GM19193 (cell line): Measurements from ENCODE around the gene AXIN1.

ENCODE experiments used
- POLR2A ChIP-seq: IDR thresholded peaks from 4 replicates; pipeline ENCODE4 v1.6.1; 2011; ENCODE audit not compliant: insufficient read depth, insufficient read length; ENCODE audit errors: extremely low read depth

The AXIN1 gene, protein sequence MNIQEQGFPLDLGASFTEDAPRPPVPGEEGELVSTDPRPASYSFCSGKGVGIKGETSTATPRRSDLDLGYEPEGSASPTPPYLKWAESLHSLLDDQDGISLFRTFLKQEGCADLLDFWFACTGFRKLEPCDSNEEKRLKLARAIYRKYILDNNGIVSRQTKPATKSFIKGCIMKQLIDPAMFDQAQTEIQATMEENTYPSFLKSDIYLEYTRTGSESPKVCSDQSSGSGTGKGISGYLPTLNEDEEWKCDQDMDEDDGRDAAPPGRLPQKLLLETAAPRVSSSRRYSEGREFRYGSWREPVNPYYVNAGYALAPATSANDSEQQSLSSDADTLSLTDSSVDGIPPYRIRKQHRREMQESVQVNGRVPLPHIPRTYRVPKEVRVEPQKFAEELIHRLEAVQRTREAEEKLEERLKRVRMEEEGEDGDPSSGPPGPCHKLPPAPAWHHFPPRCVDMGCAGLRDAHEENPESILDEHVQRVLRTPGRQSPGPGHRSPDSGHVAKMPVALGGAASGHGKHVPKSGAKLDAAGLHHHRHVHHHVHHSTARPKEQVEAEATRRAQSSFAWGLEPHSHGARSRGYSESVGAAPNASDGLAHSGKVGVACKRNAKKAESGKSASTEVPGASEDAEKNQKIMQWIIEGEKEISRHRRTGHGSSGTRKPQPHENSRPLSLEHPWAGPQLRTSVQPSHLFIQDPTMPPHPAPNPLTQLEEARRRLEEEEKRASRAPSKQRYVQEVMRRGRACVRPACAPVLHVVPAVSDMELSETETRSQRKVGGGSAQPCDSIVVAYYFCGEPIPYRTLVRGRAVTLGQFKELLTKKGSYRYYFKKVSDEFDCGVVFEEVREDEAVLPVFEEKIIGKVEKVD

DNA sequence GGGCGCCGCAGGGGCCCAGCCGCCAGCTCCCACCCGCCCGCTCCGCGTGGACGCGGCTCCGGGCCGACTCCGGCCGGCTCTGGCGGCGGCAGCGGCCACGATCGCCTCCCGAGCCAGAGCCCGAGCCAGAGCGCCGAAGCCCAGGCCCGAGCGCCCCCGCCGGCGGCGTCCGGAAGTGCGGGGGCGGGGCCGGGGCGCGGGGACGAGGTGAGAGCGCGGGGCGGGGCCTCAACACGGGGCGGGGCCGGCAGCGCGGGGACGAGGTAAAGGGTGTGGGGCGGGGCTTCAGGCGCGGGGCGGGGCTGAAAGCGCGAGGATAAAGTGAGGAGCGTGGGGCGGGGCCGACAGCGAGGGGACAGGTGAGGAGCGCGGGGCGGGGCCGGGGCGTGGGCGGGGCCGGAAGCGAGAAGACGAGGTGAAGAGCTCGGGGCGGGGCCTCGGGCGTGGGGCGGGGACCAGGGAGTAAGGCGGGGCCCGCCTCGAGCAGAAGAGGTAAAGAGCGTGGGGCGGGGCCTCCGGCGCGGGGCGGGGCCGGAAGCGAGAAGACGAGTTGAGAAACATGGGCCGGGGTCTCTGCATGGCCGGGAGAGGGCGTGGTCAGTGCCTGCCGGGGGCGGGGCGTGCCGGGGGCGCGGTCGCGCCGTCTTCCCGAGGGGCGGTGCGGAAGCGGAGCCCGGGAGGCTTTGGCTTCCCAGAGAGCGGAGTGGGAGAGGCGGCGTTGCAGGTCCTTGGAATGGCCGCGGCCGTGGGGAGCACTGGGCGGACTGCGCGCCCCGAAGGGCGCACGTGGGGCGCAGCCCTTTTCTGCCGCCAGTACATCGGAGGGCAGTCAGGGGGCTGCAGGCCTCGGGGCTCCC, at the start of gene AXIN1:
Gene AXIN1, minus strand, starts transcription at position 177 of the 857 bp plus-strand sequence. CDS start 5,698 bp downstream, outside the sequence.
- TF ChIP-seq POLR2A, result peak; percentile 69

DNA sequence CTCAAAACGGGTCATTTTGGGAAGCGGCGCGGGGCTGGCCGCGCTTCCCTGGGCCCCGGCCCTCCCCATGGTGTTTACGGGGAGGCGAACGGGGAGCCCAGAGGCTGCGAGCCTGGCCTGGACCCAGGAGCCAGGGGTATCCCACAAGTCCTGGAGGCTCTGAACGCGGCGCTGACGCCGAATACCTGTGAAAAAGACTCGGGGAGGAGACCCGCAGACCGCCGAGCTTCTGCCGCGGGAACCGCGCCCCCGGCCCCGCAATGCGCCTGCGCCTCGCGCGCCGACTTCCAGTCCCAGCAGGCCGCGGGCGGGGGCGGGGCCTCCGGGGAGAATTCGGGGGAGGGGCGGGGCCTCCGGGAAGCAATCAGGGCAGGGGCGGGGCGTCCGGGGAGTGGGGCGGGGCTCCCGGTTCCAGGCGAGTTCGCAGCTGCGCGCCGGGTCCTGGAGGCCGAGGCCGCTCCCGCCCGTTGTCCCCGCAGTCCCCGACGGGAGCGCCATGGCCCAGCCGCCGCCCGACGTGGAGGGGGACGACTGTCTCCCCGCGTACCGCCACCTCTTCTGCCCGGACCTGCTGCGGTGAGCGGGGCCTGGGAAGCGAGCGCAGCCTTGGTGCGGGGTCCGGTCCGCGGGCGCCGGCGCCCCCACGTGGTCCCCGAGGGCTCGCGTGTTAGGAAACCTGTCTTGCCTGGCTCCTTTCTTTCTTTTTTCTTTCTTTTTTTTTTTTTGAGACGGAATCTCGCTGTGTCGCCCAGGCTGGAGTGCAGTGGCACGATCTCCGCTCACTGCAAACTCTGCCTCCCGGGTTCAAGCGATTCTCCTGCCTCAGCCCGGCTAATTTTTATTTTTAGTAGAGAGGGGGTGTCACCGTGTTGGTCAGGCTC, 49.2 kb upstream of the AXIN1 start, which contains the start of gene DECR2:
Gene DECR2, plus strand, starts transcription at position 418 of the 881 bp plus-strand sequence. Its CDS starts 79 bp downstream, at position 497.
- TF ChIP-seq POLR2A, result peak; percentile 72

DNA sequence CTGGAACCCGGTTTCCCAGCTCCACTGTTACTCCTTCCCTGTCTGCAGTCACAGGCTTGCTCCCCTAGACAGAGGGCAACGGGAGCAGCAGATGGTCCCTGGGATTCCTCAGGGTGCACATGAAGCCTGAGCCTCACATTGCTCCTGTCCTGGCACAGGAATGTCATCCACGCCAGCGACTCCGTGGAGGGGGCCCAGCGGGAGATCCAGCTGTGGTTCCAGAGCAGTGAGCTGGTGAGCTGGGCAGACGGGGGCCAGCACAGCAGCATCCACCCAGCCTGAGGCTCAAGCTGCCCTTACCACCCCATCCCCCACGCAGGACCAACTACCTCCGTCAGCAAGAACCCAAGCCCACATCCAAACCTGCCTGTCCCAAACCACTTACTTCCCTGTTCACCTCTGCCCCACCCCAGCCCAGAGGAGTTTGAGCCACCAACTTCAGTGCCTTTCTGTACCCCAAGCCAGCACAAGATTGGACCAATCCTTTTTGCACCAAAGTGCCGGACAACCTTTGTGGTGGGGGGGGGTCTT, 47.6 kb upstream of the AXIN1 start:
- TF ChIP-seq POLR2A, result no peak

DNA sequence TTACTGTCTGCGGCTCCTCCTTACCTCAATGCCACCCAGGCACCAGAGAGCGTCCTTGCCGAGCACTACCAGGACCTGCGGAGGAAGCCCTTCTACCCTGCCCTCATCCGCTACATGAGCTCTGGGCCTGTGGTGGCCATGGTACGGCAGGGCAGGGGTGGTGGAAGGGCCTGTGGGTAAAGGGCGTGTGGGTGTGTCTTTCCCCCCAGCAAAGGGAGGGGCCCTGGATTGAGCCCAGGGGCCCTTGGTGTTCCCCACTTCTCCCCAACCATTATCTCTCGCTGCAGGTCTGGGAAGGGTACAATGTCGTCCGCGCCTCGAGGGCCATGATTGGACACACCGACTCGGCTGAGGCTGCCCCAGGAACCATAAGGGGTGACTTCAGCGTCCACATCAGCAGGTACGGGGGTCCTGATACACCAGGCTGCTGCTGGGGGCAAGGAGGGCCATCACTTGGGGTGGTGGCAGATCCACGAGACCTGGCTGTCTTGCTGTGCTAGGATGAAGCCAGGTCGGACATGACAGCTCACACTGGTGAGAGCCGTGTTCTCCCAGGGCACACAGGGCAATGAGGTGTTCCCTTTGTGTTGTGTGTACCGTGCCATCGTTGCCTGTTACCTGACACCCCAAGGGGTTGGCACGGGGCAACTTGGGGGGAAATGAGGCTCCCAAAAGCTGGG, 47.0 kb upstream of the AXIN1 start:
- TF ChIP-seq POLR2A, result no peak

DNA sequence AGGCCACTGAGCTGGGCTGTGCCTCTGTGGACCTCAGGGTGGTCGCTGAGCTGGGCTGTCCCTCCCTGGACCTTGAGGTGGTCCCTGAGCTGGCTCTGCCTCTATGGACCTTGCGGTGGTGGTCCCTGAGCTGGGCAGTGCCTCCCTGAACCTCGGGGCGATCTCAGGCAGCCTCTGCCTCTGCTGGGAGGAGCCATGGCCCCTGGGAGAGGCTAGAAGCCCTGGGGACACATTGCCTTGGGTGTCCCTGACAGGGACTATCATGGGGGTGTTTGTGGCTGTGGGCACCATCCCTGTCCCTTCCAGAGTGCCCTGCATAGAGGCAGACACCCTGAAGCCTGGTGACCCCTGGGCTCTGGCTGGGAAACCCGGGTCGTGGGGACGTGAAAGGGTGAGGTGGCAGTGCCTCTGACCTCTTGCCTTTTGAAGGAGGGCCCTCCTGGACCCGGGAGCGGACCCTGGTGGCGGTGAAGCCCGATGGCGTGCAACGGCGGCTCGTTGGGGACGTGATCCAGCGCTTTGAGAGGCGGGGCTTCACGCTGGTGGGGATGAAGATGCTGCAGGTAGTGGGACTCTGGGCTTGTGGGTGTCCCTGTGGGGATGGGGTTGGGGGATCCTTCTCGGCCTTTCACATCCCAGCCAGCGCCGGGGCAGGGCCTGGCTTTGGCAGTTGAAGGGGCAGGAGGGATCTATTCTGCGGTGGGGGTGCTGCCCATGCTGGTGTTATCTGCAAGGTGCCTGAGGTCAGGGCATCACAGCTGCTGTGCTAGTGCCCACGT, 46.2 kb upstream of the AXIN1 start:
- no peak for TF ChIP-seq POLR2A

DNA sequence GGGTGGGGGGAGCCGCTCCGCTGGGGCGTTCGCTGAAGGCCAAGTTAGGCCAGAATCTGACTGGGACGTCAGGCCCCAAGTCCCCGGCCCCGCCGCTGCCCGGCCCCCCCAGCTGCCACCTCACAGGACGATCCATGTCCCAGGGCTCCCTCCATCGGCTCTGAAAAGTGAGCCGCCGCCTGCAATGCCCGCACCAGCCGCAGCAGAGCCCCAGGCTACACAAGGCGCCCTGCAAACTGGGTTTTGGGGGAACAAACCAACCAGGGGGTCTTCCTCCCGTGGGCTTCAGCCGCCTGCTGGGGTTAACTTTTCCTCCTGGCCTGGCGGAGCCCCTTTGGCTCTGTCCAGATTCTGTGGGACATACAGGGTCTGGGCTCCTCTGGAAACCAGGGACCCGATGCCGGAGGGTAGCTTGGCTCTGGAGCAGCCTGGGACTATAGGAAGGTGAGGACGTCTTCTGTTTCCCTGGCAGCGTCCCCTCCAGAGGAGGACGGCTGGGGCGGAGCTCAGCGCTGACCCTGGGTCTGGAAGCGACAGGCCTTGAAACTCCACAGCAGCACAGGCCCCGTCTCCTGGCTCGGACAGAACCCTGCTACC, 45.3 kb upstream of the AXIN1 start:
- no peak for TF ChIP-seq POLR2A

DNA sequence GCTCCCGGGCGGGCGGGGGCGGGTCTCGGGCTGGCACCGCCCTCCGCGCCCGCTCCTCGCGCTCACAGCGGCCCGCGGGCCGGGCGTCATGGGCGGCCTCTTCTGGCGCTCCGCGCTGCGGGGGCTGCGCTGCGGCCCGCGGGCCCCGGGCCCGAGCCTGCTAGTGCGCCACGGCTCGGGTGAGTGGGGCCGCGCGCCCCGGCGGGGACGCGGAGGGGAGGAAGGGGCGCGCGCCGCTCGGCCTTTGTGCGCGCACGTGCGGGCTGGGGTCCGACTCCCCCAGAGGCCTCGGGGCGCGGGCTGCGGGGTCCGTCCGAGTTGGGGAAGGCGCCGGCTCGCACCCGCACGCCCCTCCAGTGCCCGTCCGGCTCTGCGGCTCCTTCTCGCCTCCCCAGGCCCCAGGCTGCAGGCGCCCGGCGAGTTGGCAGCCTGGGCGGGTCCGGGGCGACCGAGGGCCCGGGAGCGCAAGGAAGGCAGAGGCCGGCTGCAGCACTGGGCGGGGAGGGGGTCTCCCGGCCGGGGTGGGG, 44.7 kb upstream of the AXIN1 start, which contains the start of gene NME4:
Gene NME4, plus strand, starts transcription at position 65 of the 527 bp plus-strand sequence. Its CDS starts 24 bp downstream, at position 89.
- peak; percentile 44 for TF ChIP-seq POLR2A

DNA sequence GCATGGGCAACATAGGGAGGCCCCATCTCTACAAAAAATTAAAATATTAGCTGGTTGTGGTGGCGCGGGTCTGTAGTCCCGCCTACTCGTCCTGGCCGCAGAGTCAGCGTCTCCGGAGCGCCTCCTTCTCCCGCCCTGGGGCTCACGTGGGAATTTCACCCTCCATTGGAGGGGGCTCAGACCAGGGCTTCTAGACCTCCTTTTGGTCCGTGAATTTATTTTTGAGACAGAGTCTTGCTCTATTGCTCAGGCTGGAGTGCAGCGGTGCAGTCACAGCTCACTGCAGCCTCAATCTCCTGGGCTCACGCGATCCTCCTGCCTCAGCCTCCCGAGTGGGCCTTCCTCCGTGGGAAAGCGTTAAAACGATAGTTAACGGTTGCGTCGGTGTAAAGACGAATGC, 44.1 kb upstream of the AXIN1 start:
- no peak for TF ChIP-seq POLR2A

DNA sequence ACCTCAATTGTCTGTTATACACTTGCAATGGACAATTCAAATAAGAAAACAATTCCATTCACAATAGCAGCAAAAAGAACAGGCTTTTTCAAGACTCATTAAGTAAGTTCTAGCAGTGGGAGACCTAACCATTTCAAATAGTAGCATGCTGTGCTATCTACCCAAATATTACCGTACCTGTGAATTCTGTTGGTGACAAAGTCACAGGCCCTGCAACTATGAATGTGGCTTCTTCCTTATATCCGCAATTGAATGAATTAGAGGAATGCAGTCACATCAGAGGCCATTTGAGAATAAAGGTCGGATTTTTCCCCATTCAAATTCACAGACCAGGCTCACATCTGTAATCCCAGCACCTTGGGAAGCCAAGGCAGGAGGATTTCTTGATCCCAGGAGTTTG, 43.7 kb upstream of the AXIN1 start:
- no peak for TF ChIP-seq POLR2A

DNA sequence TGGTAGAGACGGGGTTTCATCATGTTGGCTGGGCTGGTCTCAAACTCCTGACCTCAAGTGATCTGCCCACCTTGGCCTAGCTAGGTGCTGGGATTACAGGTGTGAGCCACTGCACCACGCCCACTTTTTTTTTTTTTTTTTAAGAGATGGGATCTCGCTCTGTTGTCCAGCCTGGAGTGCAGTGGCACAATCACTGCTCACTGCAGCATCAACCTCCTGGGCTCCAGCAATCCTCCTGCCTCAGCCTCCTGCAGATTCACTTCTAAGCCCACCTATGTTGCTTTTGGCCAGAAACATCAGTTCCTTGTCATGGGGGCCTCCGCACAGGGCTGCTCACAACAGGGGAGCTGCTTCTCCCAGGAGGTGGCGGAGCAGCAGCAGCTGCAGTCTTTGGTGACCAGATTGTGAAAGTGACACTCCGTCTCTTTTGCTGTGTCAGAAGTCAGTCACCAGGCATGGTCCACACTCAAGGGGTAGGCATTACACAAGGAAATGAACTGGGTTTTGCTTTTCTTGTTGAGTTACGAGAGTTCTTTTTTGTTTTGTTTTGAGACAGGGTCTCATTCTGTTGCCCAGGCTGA, 40.0 kb upstream of the AXIN1 start:
- TF ChIP-seq POLR2A, result no peak

DNA sequence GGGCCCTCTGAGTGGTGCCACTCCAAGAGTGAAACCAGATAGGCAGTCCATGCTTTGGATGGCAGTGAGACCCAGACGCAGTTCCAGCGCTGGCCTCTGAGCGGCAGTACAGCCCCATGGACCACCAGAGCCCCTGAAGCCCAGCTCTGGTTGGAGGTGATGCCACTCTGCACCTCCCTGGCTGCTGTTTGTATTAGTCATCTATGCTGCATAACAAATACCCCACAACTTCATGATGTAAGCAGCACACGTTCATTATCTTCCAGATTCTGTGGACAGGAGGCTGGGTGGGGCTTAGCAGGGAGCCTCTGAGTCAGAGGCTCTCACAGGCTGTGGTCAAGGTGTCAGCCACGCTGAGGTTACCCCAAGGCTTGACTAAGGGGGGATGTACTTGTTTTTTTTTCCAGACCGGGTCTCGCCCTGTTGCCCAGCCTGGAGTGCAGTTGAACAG, 39.4 kb upstream of the AXIN1 start:
- no peak for TF ChIP-seq POLR2A

DNA sequence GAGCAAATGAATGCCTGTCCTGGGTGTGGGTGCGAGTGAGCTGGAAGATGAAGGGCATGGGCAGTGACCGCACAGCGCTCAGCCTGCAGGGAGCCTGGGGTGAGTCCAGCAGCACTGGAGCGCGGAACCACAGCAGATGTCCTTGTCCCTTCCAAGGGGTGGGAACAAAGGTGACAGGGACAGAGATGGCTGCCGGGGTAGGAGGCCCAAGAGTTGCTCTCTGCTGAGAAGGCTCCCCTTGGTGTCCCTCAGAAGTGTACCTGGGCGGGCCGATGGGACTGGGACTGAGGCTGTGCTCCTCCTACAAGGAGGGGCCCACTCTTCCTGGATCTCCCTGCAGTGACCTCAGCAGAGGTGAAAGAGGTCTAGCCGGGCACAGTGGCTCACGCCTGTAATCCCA, 36.8 kb upstream of the AXIN1 start:
- TF ChIP-seq POLR2A, result no peak
